Gastrocnemius medialis (tissue), 4 donors: ENCODE results near the gene ZNF511. TPM values are rescaled to one million over a fixed set of nuclear protein-coding genes. Genes with fewer than 3 reads are reported as not detected.

Source experiments
- ATAC-seq, 2 donors: fragments of 150-250 bp; one replicate each; pipeline ENCODE4 v1.9.1; 2016
- DNase-seq, 2 donors: peaks; one replicate each; pipeline ENCODE4 v3.0.0-alpha.2; 2019
- H3K27ac ChIP-seq, 4 donors: fragments of 200-600 bp; sonication (generic); 1 replicate in 1 of 4; 2 replicates in 3 of 4; pipeline ENCODE4 v1.5.1; 2016 to 2018; ENCODE audit warnings: mild to moderate bottlenecking in 2 of 4, moderate library complexity in 1 of 4
- H3K27me3 ChIP-seq, 3 donors: fragments of 200-600 bp; sonication (generic) in 2 of 3; 1 replicate in 1 of 3; 2 replicates in 2 of 3; pipeline versions ENCODE4 v1.5.1 to v1.6.0; 2016 to 2019; ENCODE audit warnings: mild to moderate bottlenecking in 1 of 3, moderate library complexity in 1 of 3
- H3K36me3 ChIP-seq, 2 donors: fragments of 200-600 bp; sonication (generic) in 1 of 2; one replicate each; pipeline ENCODE4 v1.5.1; 2017 to 2018
- H3K4me1 ChIP-seq, 2 donors: fragments of 200-600 bp; sonication (generic) in 1 of 2; one replicate each; pipeline ENCODE4 v1.5.1; 2016 to 2017; ENCODE audit warnings: mild to moderate bottlenecking in 2 of 2
- H3K4me3 ChIP-seq, 4 donors: fragments of 200-600 bp; sonication (generic) in 3 of 4; 1 replicate in 1 of 4; 2 replicates in 3 of 4; pipeline ENCODE4 v1.5.1; 2016 to 2019; ENCODE audit warnings: mild to moderate bottlenecking in 2 of 4
- H3K9me3 ChIP-seq, 3 donors: fragments of 200-600 bp; sonication (generic) in 2 of 3; 1 replicate in 1 of 3; 2 replicates in 2 of 3; pipeline ENCODE4 v1.5.1; 2016 to 2019
- POLR2A ChIP-seq, 2 donors: fragments of 450-650 bp; IDR thresholded peaks; one replicate each; pipeline ENCODE4 v1.6.1; 2017; ENCODE audit warnings: antibody characterized with exemption in 2 of 2, mild to moderate bottlenecking in 2 of 2, moderate library complexity in 2 of 2
- in situ Hi-C, 4 donors: fragments of 200-750 bp; cut with MboI; loops; one replicate each; pipeline versions ENCODE4 v1.15.0 to v1.8.0; 2017; ENCODE audit warnings: low sequenced_read_pairs in 4 of 4
- intact Hi-C: fragments of 100-400 bp; cut with DNase I; formaldehyde crosslinking; loops from one replicate; pipeline ENCODE4 v1.15.1; 2023; ENCODE audit warnings: low total_unique reads
- total RNA-seq, 4 donors: library from RNA; depleted of rRNA; stranded (reverse); fragments of >200 nt; gene quantifications; one replicate each; pipeline versions ENCODE4 v1.1.0 to v1.2.3, GENCODE V29; 2016
- TF ChIP-seq, protein P1 (sequence below), 5 experiments: fragments of 450-650 bp in 3 of 5; fragments of 200-600 bp in 2 of 5; sonication (generic) in 2 of 5; IDR thresholded peaks in 4 of 5; conservative IDR thresholded peaks in 1 of 5; 1 replicate in 4 of 5; 2 replicates in 1 of 5; pipeline ENCODE4 v1.5.1; 2016 to 2019; ENCODE audit warnings: antibody characterized with exemption in 5 of 5, mild to moderate bottlenecking in 3 of 5, moderate library complexity in 3 of 5

Gene ZNF511
- total RNA-seq, 4 donors from 2014 or later = 25.0 to 49.5 (median 41.9) TPM

- Histone ChIP-seq H3K27me3 (peaks cover 5 to 10% (median 8%) of the 10 kb centered on the region in 3 donors), H3K36me3 (no peaks in the 10 kb centered on the region), H3K4me1 (no peaks in the 10 kb centered on the region), H3K4me3 (no peak overlapping the region), H3K27ac (no peak overlapping the region), H3K9me3 (no peaks in the 10 kb centered on the region)
- in situ Hi-C loops (no loop called here), intact Hi-C loops (no loop called here)
- TF ChIP-seq, protein P1, sequence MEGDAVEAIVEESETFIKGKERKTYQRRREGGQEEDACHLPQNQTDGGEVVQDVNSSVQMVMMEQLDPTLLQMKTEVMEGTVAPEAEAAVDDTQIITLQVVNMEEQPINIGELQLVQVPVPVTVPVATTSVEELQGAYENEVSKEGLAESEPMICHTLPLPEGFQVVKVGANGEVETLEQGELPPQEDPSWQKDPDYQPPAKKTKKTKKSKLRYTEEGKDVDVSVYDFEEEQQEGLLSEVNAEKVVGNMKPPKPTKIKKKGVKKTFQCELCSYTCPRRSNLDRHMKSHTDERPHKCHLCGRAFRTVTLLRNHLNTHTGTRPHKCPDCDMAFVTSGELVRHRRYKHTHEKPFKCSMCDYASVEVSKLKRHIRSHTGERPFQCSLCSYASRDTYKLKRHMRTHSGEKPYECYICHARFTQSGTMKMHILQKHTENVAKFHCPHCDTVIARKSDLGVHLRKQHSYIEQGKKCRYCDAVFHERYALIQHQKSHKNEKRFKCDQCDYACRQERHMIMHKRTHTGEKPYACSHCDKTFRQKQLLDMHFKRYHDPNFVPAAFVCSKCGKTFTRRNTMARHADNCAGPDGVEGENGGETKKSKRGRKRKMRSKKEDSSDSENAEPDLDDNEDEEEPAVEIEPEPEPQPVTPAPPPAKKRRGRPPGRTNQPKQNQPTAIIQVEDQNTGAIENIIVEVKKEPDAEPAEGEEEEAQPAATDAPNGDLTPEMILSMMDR (IDR thresholded peaks at IDR 0.05 in 4 of 5, conservative IDR thresholded peaks at IDR 0.05 in 1 of 5) = no peak
- no peak for TF ChIP-seq POLR2A (IDR thresholded peaks at IDR 0.05)
- no peak for DNase-seq
- no peak for ATAC-seq
Measured at GRCh38 chr10:133270773-133271297, 37.9 kb upstream of the ZNF511 start.

- H3K27me3 ChIP-seq = peaks cover 13 to 18% (median 15%) of the 10 kb centered on the region in 3 donors
- ATAC-seq (no peak), DNase-seq (no peak)
- H3K9me3 ChIP-seq = no peaks in the 10 kb centered on the region
- no peak for TF ChIP-seq POLR2A (IDR thresholded peaks at IDR 0.05)
- H3K4me3 ChIP-seq = no peak overlapping the region
- H3K27ac ChIP-seq = no peak overlapping the region
- intact Hi-C loops = no loop called here
- no peaks in the 10 kb centered on the region for H3K36me3 ChIP-seq
- in situ Hi-C loops = no loop called here
- no peaks in the 10 kb centered on the region for H3K4me1 ChIP-seq
Measured at GRCh38 chr10:133271521-133272300, 37.0 kb upstream of the ZNF511 start.

- DNase-seq (no peak), ATAC-seq (no peak)
- TF ChIP-seq POLR2A (IDR thresholded peaks at IDR 0.05) = no peak
- TF ChIP-seq, protein P1 (IDR thresholded peaks at IDR 0.05 in 4 of 5, conservative IDR thresholded peaks at IDR 0.05 in 1 of 5) = no peak
- no peaks in the 10 kb centered on the region for H3K4me1 ChIP-seq
- no peak overlapping the region for H3K4me3 ChIP-seq
- intact Hi-C loops (no loop called here), in situ Hi-C loops (no loop called here)
- peaks cover 18 to 21% (median 18%) of the 10 kb centered on the region in 3 donors for H3K27me3 ChIP-seq
- H3K27ac ChIP-seq = no peak overlapping the region
- H3K9me3 ChIP-seq = no peaks in the 10 kb centered on the region
- no peaks in the 10 kb centered on the region for H3K36me3 ChIP-seq
Measured at GRCh38 chr10:133272301-133272963, 36.3 kb upstream of the ZNF511 start.

DNA sequence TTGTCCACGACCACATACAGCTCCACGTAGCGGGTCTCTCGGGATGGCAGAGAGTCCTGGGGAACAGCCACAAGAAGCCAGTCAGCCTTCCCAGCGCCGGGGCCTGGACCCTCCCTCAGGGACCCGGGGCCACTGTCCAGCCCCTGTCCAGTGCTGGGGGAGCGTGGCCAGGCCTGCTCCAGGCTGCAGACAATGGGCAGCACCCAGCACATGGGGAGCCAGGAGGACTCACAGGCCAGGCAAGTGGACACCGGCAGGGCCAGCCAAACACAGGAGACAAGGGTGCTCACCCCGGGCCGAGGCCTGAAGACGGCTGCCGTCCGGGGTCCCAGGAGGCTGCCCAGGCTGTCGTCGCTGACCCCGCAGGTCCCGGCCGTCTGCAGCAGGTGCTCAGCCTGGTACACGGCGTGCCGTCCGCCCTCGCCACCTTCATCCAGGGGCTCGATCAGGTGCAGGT lies 35.7 kb upstream of the ZNF511 start:
- TF ChIP-seq POLR2A (IDR thresholded peaks at IDR 0.05) = no peak
- TF ChIP-seq, protein P1 (IDR thresholded peaks at IDR 0.05 in 4 of 5, conservative IDR thresholded peaks at IDR 0.05 in 1 of 5) = no peak
- in situ Hi-C loops = no loop called here
- no peaks in the 10 kb centered on the region for H3K36me3 ChIP-seq
- ATAC-seq (no peak), DNase-seq (no peak)
- H3K9me3 ChIP-seq = no peaks in the 10 kb centered on the region
- H3K27ac ChIP-seq = no peak overlapping the region
- H3K4me3 ChIP-seq = no peak overlapping the region
- intact Hi-C loops = no loop called here
- H3K27me3 ChIP-seq = peaks cover 18 to 22% (median 18%) of the 10 kb centered on the region in 3 donors
- H3K4me1 ChIP-seq = no peaks in the 10 kb centered on the region

- intact Hi-C loops = no loop called here
- in situ Hi-C loops = no loop called here
- H3K36me3 ChIP-seq = no peaks in the 10 kb centered on the region
- DNase-seq (no peak), ATAC-seq (no peak)
- H3K9me3 ChIP-seq = no peaks in the 10 kb centered on the region
- peaks cover 18 to 22% (median 18%) of the 10 kb centered on the region in 3 donors for H3K27me3 ChIP-seq
- no peak overlapping the region for H3K27ac ChIP-seq
- TF ChIP-seq POLR2A (IDR thresholded peaks at IDR 0.05) = no peak
- no peak overlapping the region for H3K4me3 ChIP-seq
- H3K4me1 ChIP-seq = no peaks in the 10 kb centered on the region
Measured at GRCh38 chr10:133273534-133274143, 35.1 kb upstream of the ZNF511 start.
